Measurements from ENCODE around the gene PRAMEF33. TPM values are rescaled to one million over a fixed set of nuclear protein-coding genes. Genes with fewer than 3 reads are reported as not detected.
"Not testable (repeated sequence)": the region's sequence is repeated elsewhere in the genome, so short reads cannot be mapped to it uniquely, and the experiment has no call there.

Gene PRAMEF33
- total RNA-seq = not detected

- CTCF ChIA-PET; H3K9me3 Mint-ChIP-seq; DNase-seq; H3K4me3 Mint-ChIP-seq; H3K36me3 Mint-ChIP-seq (ENCODE audit: low read depth); H3K27ac Mint-ChIP-seq; H3K27me3 Mint-ChIP-seq; H3K4me1 Mint-ChIP-seq; POLR2A ChIA-PET: not testable (repeated sequence)
Observed at GRCh38 chr1:13303239-13303638, at the start of gene PRAMEF33. Gene PRAMEF33, plus strand, starts transcription at chr1:13303539. Its CDS starts 2,416 bp downstream, at chr1:13305955.

GRCh38 chr1:13253898-13254297 lies 49.4 kb upstream of the PRAMEF33 start, which contains the start of gene PRAMEF5:
Gene PRAMEF5, plus strand, starts transcription at chr1:13254198. Its CDS starts 5,071 bp downstream, at chr1:13259269.
- DNase-seq; H3K27me3 Mint-ChIP-seq; CTCF ChIA-PET; H3K4me3 Mint-ChIP-seq; H3K9me3 Mint-ChIP-seq; H3K4me1 Mint-ChIP-seq; H3K27ac Mint-ChIP-seq; H3K36me3 Mint-ChIP-seq (ENCODE audit: low read depth); POLR2A ChIA-PET: not testable (repeated sequence)

GRCh38 chr1:13265124-13265523 lies 38.2 kb upstream of the PRAMEF33 start:
- H3K27ac Mint-ChIP-seq; H3K4me3 Mint-ChIP-seq; CTCF ChIA-PET; H3K4me1 Mint-ChIP-seq; H3K9me3 Mint-ChIP-seq; DNase-seq; POLR2A ChIA-PET; H3K36me3 Mint-ChIP-seq (ENCODE audit: low read depth); H3K27me3 Mint-ChIP-seq: not testable (repeated sequence)

- DNase-seq; CTCF ChIA-PET; H3K9me3 Mint-ChIP-seq; H3K27ac Mint-ChIP-seq; POLR2A ChIA-PET; H3K27me3 Mint-ChIP-seq; H3K4me3 Mint-ChIP-seq; H3K36me3 Mint-ChIP-seq (ENCODE audit: low read depth); H3K4me1 Mint-ChIP-seq: not testable (repeated sequence)
Observed at GRCh38 chr1:13277016-13277415, 26.3 kb upstream of the PRAMEF33 start.

- POLR2A ChIA-PET; H3K36me3 Mint-ChIP-seq (ENCODE audit: low read depth); CTCF ChIA-PET; DNase-seq; H3K4me1 Mint-ChIP-seq; H3K27me3 Mint-ChIP-seq; H3K27ac Mint-ChIP-seq; H3K9me3 Mint-ChIP-seq; H3K4me3 Mint-ChIP-seq: not testable (repeated sequence)
Observed at GRCh38 chr1:13279617-13280016, 23.7 kb upstream of the PRAMEF33 start.

GRCh38 chr1:13285037-13285436 lies 18.3 kb upstream of the PRAMEF33 start, which contains the start of gene PRAMEF8:
Gene PRAMEF8, minus strand, starts transcription at chr1:13285137. Its CDS starts 1,046 bp downstream, at chr1:13284091.
- H3K36me3 Mint-ChIP-seq (ENCODE audit: low read depth); CTCF ChIA-PET; H3K4me1 Mint-ChIP-seq; POLR2A ChIA-PET; H3K4me3 Mint-ChIP-seq; H3K27me3 Mint-ChIP-seq; H3K27ac Mint-ChIP-seq; DNase-seq; H3K9me3 Mint-ChIP-seq: not testable (repeated sequence)

- DNase-seq; H3K4me3 Mint-ChIP-seq; CTCF ChIA-PET; POLR2A ChIA-PET; H3K36me3 Mint-ChIP-seq (ENCODE audit: low read depth); H3K4me1 Mint-ChIP-seq; H3K27ac Mint-ChIP-seq; H3K27me3 Mint-ChIP-seq; H3K9me3 Mint-ChIP-seq: not testable (repeated sequence)
Observed at GRCh38 chr1:13289030-13289429, 14.3 kb upstream of the PRAMEF33 start.

- H3K27ac Mint-ChIP-seq; H3K27me3 Mint-ChIP-seq; H3K4me3 Mint-ChIP-seq; H3K4me1 Mint-ChIP-seq; POLR2A ChIA-PET; DNase-seq; H3K9me3 Mint-ChIP-seq; CTCF ChIA-PET; H3K36me3 Mint-ChIP-seq (ENCODE audit: low read depth): not testable (repeated sequence)
Observed at GRCh38 chr1:13297216-13297931, 6.0 kb upstream of the PRAMEF33 start.

GRCh38 chr1:13298699-13299098 lies 4.6 kb upstream of the PRAMEF33 start:
- H3K4me1 Mint-ChIP-seq; H3K27ac Mint-ChIP-seq; H3K36me3 Mint-ChIP-seq (ENCODE audit: low read depth); H3K4me3 Mint-ChIP-seq; H3K9me3 Mint-ChIP-seq; H3K27me3 Mint-ChIP-seq; POLR2A ChIA-PET; CTCF ChIA-PET; DNase-seq: not testable (repeated sequence)

GRCh38 chr1:13302197-13302596 lies 1.1 kb upstream of the PRAMEF33 start:
- H3K4me3 Mint-ChIP-seq; CTCF ChIA-PET; H3K4me1 Mint-ChIP-seq; DNase-seq; H3K9me3 Mint-ChIP-seq; POLR2A ChIA-PET; H3K27me3 Mint-ChIP-seq; H3K27ac Mint-ChIP-seq; H3K36me3 Mint-ChIP-seq (ENCODE audit: low read depth): not testable (repeated sequence)

- POLR2A ChIA-PET; DNase-seq; H3K4me3 Mint-ChIP-seq; H3K9me3 Mint-ChIP-seq; H3K36me3 Mint-ChIP-seq (ENCODE audit: low read depth); H3K27me3 Mint-ChIP-seq; H3K4me1 Mint-ChIP-seq; H3K27ac Mint-ChIP-seq; CTCF ChIA-PET: not testable (repeated sequence)
Observed at GRCh38 chr1:13315281-13315680, 11.9 kb downstream of the PRAMEF33 start, which contains the start of gene PRAMEF15. Gene PRAMEF15, plus strand, starts transcription at chr1:13315581. Its CDS starts 2,827 bp downstream, at chr1:13318408.

- H3K27me3 Mint-ChIP-seq; H3K4me3 Mint-ChIP-seq; DNase-seq; H3K4me1 Mint-ChIP-seq; H3K27ac Mint-ChIP-seq; CTCF ChIA-PET; H3K9me3 Mint-ChIP-seq; POLR2A ChIA-PET; H3K36me3 Mint-ChIP-seq (ENCODE audit: low read depth): not testable (repeated sequence)
Observed at GRCh38 chr1:13342496-13342895, 39.2 kb downstream of the PRAMEF33 start.

- H3K4me3 Mint-ChIP-seq; H3K27me3 Mint-ChIP-seq; H3K36me3 Mint-ChIP-seq (ENCODE audit: low read depth); H3K27ac Mint-ChIP-seq; DNase-seq; POLR2A ChIA-PET; CTCF ChIA-PET; H3K4me1 Mint-ChIP-seq; H3K9me3 Mint-ChIP-seq: not testable (repeated sequence)
Observed at GRCh38 chr1:13347034-13347433, 43.7 kb downstream of the PRAMEF33 start, which contains the start of gene PRAMEF14. Gene PRAMEF14, minus strand, starts transcription at chr1:13347134. Its CDS starts 1,820 bp downstream, at chr1:13345314.

GRCh38 chr1:13353476-13353875 lies 50.1 kb downstream of the PRAMEF33 start:
- CTCF ChIA-PET; H3K4me1 Mint-ChIP-seq; H3K36me3 Mint-ChIP-seq (ENCODE audit: low read depth); H3K9me3 Mint-ChIP-seq; H3K4me3 Mint-ChIP-seq; H3K27ac Mint-ChIP-seq; DNase-seq; POLR2A ChIA-PET; H3K27me3 Mint-ChIP-seq: not testable (repeated sequence)

Data from activated CD4-positive, alpha-beta memory T cell treated with anti-CD3 and anti-CD28 coated beads, Interleukin-2, amount 10 ng/mL, durations not matched to agents 7 days and 5 days (primary cell).